Lung (tissue), 12 donors: ENCODE measurements around the gene PLBD2. TPM values are rescaled to one million over a fixed set of nuclear protein-coding genes. Genes with fewer than 3 reads are reported as not detected.

Source experiments
- ATAC-seq: fragments of 200-7000 bp; cut with Tn5 transposase; one replicate; pipeline ENCODE4 v1.9.1; 2020; ENCODE audit warnings: moderate number of reproducible peaks; ENCODE audit not compliant: insufficient read depth, low FRiP score
- DNase-seq, 3 donors: peaks; one replicate each; pipeline ENCODE4 v3.0.0-alpha.2; 2013 to 2017
- H3K27ac ChIP-seq, 2 donors: one replicate each; pipeline ENCODE4 v1.5.1; 2013; ENCODE audit warnings: mild to moderate bottlenecking in 2 of 2, moderate library complexity in 2 of 2, control low read depth in 1 of 2, inconsistent platforms in 1 of 2, low read depth in 1 of 2, low read length in 1 of 2
- H3K27me3 ChIP-seq, 3 donors: one replicate each; pipeline ENCODE4 v1.5.1; 2013; ENCODE audit warnings: low read length in 2 of 3; ENCODE audit not compliant: control insufficient read depth in 3 of 3, insufficient read depth in 3 of 3
- H3K36me3 ChIP-seq, 4 donors: one replicate each; pipeline ENCODE4 v1.5.1; 2013; ENCODE audit warnings: low read length in 4 of 4, mild to moderate bottlenecking in 1 of 4, moderate library complexity in 1 of 4; ENCODE audit not compliant: control insufficient read depth in 4 of 4, insufficient read depth in 4 of 4
- H3K4me1 ChIP-seq, 5 donors: one replicate each; pipeline ENCODE4 v1.5.1; 2013; ENCODE audit warnings: low read length in 5 of 5, mild to moderate bottlenecking in 2 of 5, moderate library complexity in 1 of 5; ENCODE audit not compliant: control insufficient read depth in 5 of 5, insufficient read depth in 5 of 5
- H3K4me3 ChIP-seq: one replicate; pipeline ENCODE4 v1.5.1; 2013; ENCODE audit warnings: mild to moderate bottlenecking, control low read depth, moderate library complexity
- H3K9ac ChIP-seq, 2 donors: one replicate each; pipeline ENCODE4 v1.5.1; 2013; ENCODE audit warnings: low read length in 2 of 2, control low read depth in 1 of 2; ENCODE audit not compliant: insufficient read depth in 1 of 2
- H3K9me3 ChIP-seq, 4 donors: one replicate each; pipeline ENCODE4 v1.5.1; 2013; ENCODE audit warnings: low read length in 3 of 4, mild to moderate bottlenecking in 1 of 4, moderate library complexity in 1 of 4; ENCODE audit not compliant: control insufficient read depth in 4 of 4, insufficient read depth in 3 of 4
- CTCF ChIP-seq: IDR thresholded peaks from 2 replicates; pipeline ENCODE4 v1.5.1; 2012; ENCODE audit warnings: mild to moderate bottlenecking; ENCODE audit errors: control extremely low read depth, extremely low read depth
- WGBS, 2 donors: extraction: QIAGEN DNeasy Blood & Tissue Kit; methylation state at CpG; one replicate each; pipeline ENCODE4 v1.1.7; 2013; 5-methylcytosine and 5-hydroxymethylcytosine counted together
- polyA plus RNA-seq, 2 donors: library from polyadenylated mRNA; stranded (reverse); fragments of 200-250 nt; gene quantifications; one replicate each; pipeline ENCODE4 v1.2.1, GENCODE V29; 2013
- total RNA-seq, 2 donors: library from RNA; depleted of rRNA in 1 of 2; stranded (reverse); fragments of >200 nt in 1 of 2; gene quantifications; one replicate each; pipeline ENCODE4 v1.2.1, GENCODE V29; 2014 to 2021
- donor health status: control.
- donor health status: control.
- donor health status: Bipolar disorder and iron deficiency.
- donor health status: healthy.
- donor health status: DM: yes; HTN: yes; CAD: no.

PLBD2 gene
- total and polyA plus RNA-seq, 4 donors: 16.4 to 48.9 (median 21.6) TPM

- TF ChIP-seq CTCF: no peak
- Histone ChIP-seq H3K9ac (no peak overlapping the region), H3K36me3 (no peaks in the 10 kb centered on the region), H3K4me3 (no peak overlapping the region), H3K4me1 (no peaks in the 10 kb centered on the region), H3K27ac (no peak overlapping the region), H3K27me3 (no peaks in the 10 kb centered on the region), H3K9me3 (no peaks in the 10 kb centered on the region)
- ATAC-seq (no peak), DNase-seq (no peak)
- whole genome bisulfite sequencing, 2 donors: 73 to 77% methylated on average over 6 of the region's 6 CpGs
Measured at GRCh38 chr12:113341535-113341934, 16.9 kb upstream of the PLBD2 start.

- Histone ChIP-seq H3K4me1 (no peaks in the 10 kb centered on the region), H3K4me3 (no peak overlapping the region), H3K9ac (no peak overlapping the region), H3K9me3 (no peaks in the 10 kb centered on the region), H3K27me3 (peaks cover 0 to 4% (median 3%) of the 10 kb centered on the region in 3 donors), H3K27ac (no peak overlapping the region), H3K36me3 (no peaks in the 10 kb centered on the region)
- DNase-seq: no peak
- ATAC-seq: no peak
- WGBS, 2 donors: 94 to 97% methylated on average over 6 of the region's 6 CpGs
- TF ChIP-seq CTCF: no peak
Measured at GRCh38 chr12:113345318-113345717, 13.1 kb upstream of the PLBD2 start.

GRCh38 chr12:113346353-113346752 lies 12.0 kb upstream of the PLBD2 start:
- no peaks in the 10 kb centered on the region for H3K4me1 ChIP-seq
- no peak overlapping the region for H3K9ac ChIP-seq
- H3K27ac ChIP-seq: no peak overlapping the region
- peaks cover 0 to 4% (median 3%) of the 10 kb centered on the region in 3 donors for H3K27me3 ChIP-seq
- H3K36me3 ChIP-seq: no peaks in the 10 kb centered on the region
- DNase-seq (no peak), ATAC-seq (no peak)
- no peak overlapping the region for H3K4me3 ChIP-seq
- no peak for TF ChIP-seq CTCF
- no peaks in the 10 kb centered on the region for H3K9me3 ChIP-seq
- WGBS, 2 donors: 76% methylated on average over 5 of the region's 5 CpGs

GRCh38 chr12:113347107-113347506 lies 11.3 kb upstream of the PLBD2 start:
- ATAC-seq: no peak
- H3K27me3 ChIP-seq: peaks cover 0 to 5% (median 4%) of the 10 kb centered on the region in 3 donors
- WGBS, 2 donors: 90 to 93% methylated on average over 3 of the region's 3 CpGs
- H3K27ac ChIP-seq: no peak overlapping the region
- H3K4me3 ChIP-seq: no peak overlapping the region
- TF ChIP-seq CTCF: no peak
- no peaks in the 10 kb centered on the region for H3K4me1 ChIP-seq
- DNase-seq: no peak
- H3K9ac ChIP-seq: no peak overlapping the region
- H3K9me3 ChIP-seq: no peaks in the 10 kb centered on the region
- no peaks in the 10 kb centered on the region for H3K36me3 ChIP-seq
